H1 (cell line): ENCODE data around the gene CD59. TPM values are rescaled to one million over a fixed set of nuclear protein-coding genes. Genes with fewer than 3 reads are reported as not detected.

Source experiments
- CTCF ChIA-PET: fragments of 300-600 bp; sonication (Branson Sonifier 250); formaldehyde crosslinking; loops from one replicate; lab custom pipeline; 2021; ENCODE audit not compliant: partially characterized antibody; lab: Charles Lee
- POLR2A ChIA-PET: fragments of 300-600 bp; sonication (Branson Sonifier 250); formaldehyde crosslinking; loops from one replicate; lab custom pipeline; 2021; ENCODE audit warnings: inconsistent platforms; ENCODE audit not compliant: partially characterized antibody; lab: Charles Lee
- DNase-seq, 2 experiments: peaks; one replicate each; pipeline versions ENCODE4 v3.0.0 to v3.0.0-alpha.2; 2010 to 2022; ENCODE audit warnings: low spot score in 2 of 2, low read depth in 1 of 2, mixed read lengths in 1 of 2
- FAIRE-seq: peaks from 2 replicates; lab custom pipeline; 2011; peaks lifted over from hg19 to GRCh38; lab: Jason Lieb, UNC
- H2AFZ ChIP-seq: 2 replicates; pipeline ENCODE4 v1.8.1; 2012; ENCODE audit warnings: low read length, inconsistent platforms
- H2AK5ac ChIP-seq: 2 replicates; pipeline ENCODE4 v1.6.1; 2013; ENCODE audit warnings: low read depth, low read length
- H2BK120ac ChIP-seq: replicated peaks from 2 replicates; pipeline ENCODE3; 2013; ENCODE audit warnings: low read depth, low read length, inconsistent platforms
- H2BK12ac ChIP-seq: 2 replicates; pipeline ENCODE4 v1.6.1; 2013; ENCODE audit warnings: low read depth, low read length
- H2BK15ac ChIP-seq: 2 replicates; pipeline ENCODE4 v1.6.1; 2013; ENCODE audit warnings: low read length
- H2BK20ac ChIP-seq: 2 replicates; pipeline ENCODE4 v1.6.1; 2013; ENCODE audit warnings: low read length
- H2BK5ac ChIP-seq: 2 replicates; pipeline ENCODE4 v1.6.1; 2013; ENCODE audit warnings: low read depth, low read length
- H3K14ac ChIP-seq: 2 replicates; pipeline ENCODE4 v1.6.1; 2013; ENCODE audit warnings: inconsistent platforms; ENCODE audit not compliant: insufficient read length
- H3K18ac ChIP-seq: 2 replicates; pipeline ENCODE4 v1.6.1; 2013; ENCODE audit warnings: low read length; ENCODE audit errors: extremely low read depth
- H3K23ac ChIP-seq: 2 replicates; pipeline ENCODE4 v1.6.1; 2013; ENCODE audit warnings: inconsistent platforms; ENCODE audit not compliant: insufficient read length
- H3K23me2 ChIP-seq: 2 replicates; pipeline ENCODE4 v1.6.1; 2013; ENCODE audit warnings: low read depth, low read length
- H3K27ac ChIP-seq: 2 replicates; pipeline ENCODE4 v1.6.1; 2011; ENCODE audit warnings: low read depth, low read length, inconsistent platforms
- H3K27me3 ChIP-seq, 4 experiments: replicated peaks in 1 of 4; 1 replicate in 1 of 4; 2 replicates in 3 of 4; pipeline versions ENCODE4 v1.6.1 to v1.8.1; 2011 to 2013; ENCODE audit warnings: low read length in 3 of 4, mild to moderate bottlenecking in 3 of 4, inconsistent platforms in 2 of 4, mixed read lengths in 2 of 4, moderate library complexity in 1 of 4; ENCODE audit not compliant: control insufficient read depth in 3 of 4, insufficient read depth in 3 of 4; ENCODE audit errors: extremely low read depth in 1 of 4
- H3K36me3 ChIP-seq, 4 experiments: 2 replicates each; pipeline versions ENCODE4 v1.6.1 to v1.8.1; 2011 to 2013; ENCODE audit warnings: mild to moderate bottlenecking in 4 of 4, low read length in 3 of 4, moderate library complexity in 2 of 4, control low read depth in 1 of 4, inconsistent platforms in 1 of 4; ENCODE audit not compliant: insufficient read depth in 4 of 4, control insufficient read depth in 2 of 4
- H3K4ac ChIP-seq: replicated peaks from 2 replicates; pipeline ENCODE3; 2013; ENCODE audit warnings: low read length, low read depth, mixed read lengths, inconsistent platforms; ENCODE audit not compliant: insufficient read length
- H3K4me1 ChIP-seq, 4 experiments: replicated peaks in 1 of 4; 1 replicate in 1 of 4; 2 replicates in 3 of 4; pipeline versions ENCODE4 v1.6.1 to v1.8.1; 2011 to 2013; ENCODE audit warnings: low read length in 3 of 4, inconsistent platforms in 2 of 4, mixed read lengths in 1 of 4; ENCODE audit not compliant: insufficient read depth in 4 of 4, control insufficient read depth in 3 of 4
- H3K4me2 ChIP-seq, 2 experiments: 2 replicates each; pipeline versions ENCODE4 v1.6.1 to v1.8.1; 2011 to 2013; ENCODE audit warnings: low read depth in 2 of 2, low read length in 2 of 2, control low read depth in 1 of 2, inconsistent platforms in 1 of 2, mild to moderate bottlenecking in 1 of 2; ENCODE audit not compliant: insufficient read depth in 1 of 2
- H3K4me3 ChIP-seq, 4 experiments: fragments of 200-600, 300-600 bp in 1 of 4; sonication (generic), shearing (Covaris generic), sonication (Bioruptor Twin) in 1 of 4; 2 replicates each; pipeline versions ENCODE4 v1.5.1 to v1.8.1; 2011 to 2016; ENCODE audit warnings: low read length in 4 of 4, low read depth in 3 of 4, control low read depth in 2 of 4, inconsistent platforms in 2 of 4, mild to moderate bottlenecking in 2 of 4, mixed read lengths in 1 of 4, moderate library complexity in 1 of 4; ENCODE audit not compliant: insufficient read depth in 2 of 4; ENCODE audit errors: extremely low read depth in 1 of 4
- H3K56ac ChIP-seq: replicated peaks from 2 replicates; pipeline ENCODE3; 2013; ENCODE audit warnings: low read depth, mild to moderate bottlenecking, mixed read lengths, low read length, inconsistent platforms; ENCODE audit not compliant: insufficient read length
- H3K79me1 ChIP-seq: 2 replicates; pipeline ENCODE4 v1.6.1; 2013; ENCODE audit warnings: low read depth, low read length, control low read depth
- H3K79me2 ChIP-seq, 2 experiments: 2 replicates each; pipeline versions ENCODE4 v1.6.1 to v1.8.1; 2012 to 2013; ENCODE audit warnings: low read length in 2 of 2, mild to moderate bottlenecking in 2 of 2, inconsistent platforms in 1 of 2; ENCODE audit not compliant: insufficient read depth in 2 of 2, control insufficient read depth in 1 of 2
- H3K9ac ChIP-seq, 4 experiments: replicated peaks in 1 of 4; 1 replicate in 1 of 4; 2 replicates in 3 of 4; pipeline versions ENCODE4 v1.6.1 to v1.8.1; 2011 to 2013; ENCODE audit warnings: low read depth in 3 of 4, low read length in 3 of 4, control low read depth in 2 of 4, mild to moderate bottlenecking in 2 of 4, moderate library complexity in 2 of 4, inconsistent platforms in 1 of 4; ENCODE audit errors: extremely low read depth in 1 of 4
- H3K9me3 ChIP-seq, 2 experiments: 2 replicates each; pipeline versions ENCODE4 v1.6.1 to v1.8.1; 2012 to 2013; ENCODE audit warnings: mild to moderate bottlenecking in 2 of 2, moderate library complexity in 2 of 2, control low read depth in 1 of 2, inconsistent platforms in 1 of 2, low read depth in 1 of 2, low read length in 1 of 2, mixed read lengths in 1 of 2; ENCODE audit not compliant: insufficient read depth in 2 of 2
- H4K20me1 ChIP-seq, 2 experiments: replicated peaks in 1 of 2; 2 replicates each; pipeline versions ENCODE3 to v1.8.1; 2011 to 2013; ENCODE audit warnings: inconsistent platforms in 2 of 2, low read length in 2 of 2, mild to moderate bottlenecking in 1 of 2; ENCODE audit not compliant: insufficient read depth in 2 of 2, control insufficient read depth in 1 of 2
- H4K5ac ChIP-seq: 2 replicates; pipeline ENCODE4 v1.6.1; 2013; ENCODE audit warnings: low read length, low read depth, mixed read lengths, inconsistent platforms; ENCODE audit not compliant: insufficient read length
- H4K8ac ChIP-seq: 2 replicates; pipeline ENCODE4 v1.8.0; 2013; ENCODE audit warnings: mild to moderate bottlenecking, moderate library complexity, low read length, inconsistent platforms; ENCODE audit not compliant: insufficient read depth; ENCODE audit errors: extremely low read depth
- H4K91ac ChIP-seq: replicated peaks from 2 replicates; pipeline ENCODE3; 2013; ENCODE audit warnings: low read length, mixed read lengths, inconsistent platforms; ENCODE audit not compliant: insufficient read length
- BRCA1 ChIP-seq: IDR thresholded peaks from 2 replicates; pipeline ENCODE4 v1.6.1; 2012; ENCODE audit warnings: low read depth, low read length, improper control_type of control experiment
- CHD1 ChIP-seq: IDR thresholded peaks from 2 replicates; pipeline ENCODE4 v1.6.1; 2012; ENCODE audit warnings: low read depth, low read length, improper control_type of control experiment
- HDAC6 ChIP-seq: IDR thresholded peaks from one replicate; pipeline ENCODE4 v1.7.1; 2012; ENCODE audit warnings: low read depth, mild to moderate bottlenecking, inconsistent platforms, low read length, moderate library complexity
- JUND ChIP-seq: IDR thresholded peaks from 2 replicates; pipeline ENCODE4 v1.6.1; 2011; ENCODE audit warnings: mild to moderate bottlenecking, improper control_type of control experiment, low read length
- KDM1A ChIP-seq: fragments of 200-600, 300-600 bp; sonication (generic); IDR thresholded peaks from 2 replicates; pipeline ENCODE4 v1.7.1; 2016; ENCODE audit warnings: mild to moderate bottlenecking, low read length, borderline replicate concordance
- KDM4A ChIP-seq: IDR thresholded peaks from one replicate; pipeline ENCODE4 v1.7.1; 2012; ENCODE audit warnings: low read depth, mild to moderate bottlenecking, moderate library complexity, low read length, inconsistent platforms; ENCODE audit not compliant: severe bottlenecking
- MAFK ChIP-seq: IDR thresholded peaks from 2 replicates; pipeline ENCODE4 v1.6.1; 2012; ENCODE audit warnings: low read depth, mild to moderate bottlenecking, improper control_type of control experiment, low read length
- NANOG ChIP-seq: IDR thresholded peaks from 2 replicates; pipeline ENCODE4 v1.6.1; 2011; ENCODE audit warnings: low read length, low read depth, mild to moderate bottlenecking, inconsistent platforms; ENCODE audit not compliant: insufficient read depth, poor library complexity, severe bottlenecking
- POLR2AphosphoS5 ChIP-seq: IDR thresholded peaks from 2 replicates; pipeline ENCODE4 v1.6.1; 2011; ENCODE audit warnings: low read depth, low read length
- SIX5 ChIP-seq: IDR thresholded peaks from 2 replicates; pipeline ENCODE4 v1.6.1; 2011; ENCODE audit warnings: mild to moderate bottlenecking, low read depth, low read length
- SP1 ChIP-seq: IDR thresholded peaks from 2 replicates; pipeline ENCODE4 v1.6.1; 2011; ENCODE audit warnings: low read depth, low read length
- SP4 ChIP-seq: IDR thresholded peaks from 2 replicates; pipeline ENCODE4 v1.6.1; 2012; ENCODE audit warnings: low read length, inconsistent platforms
- SRF ChIP-seq: IDR thresholded peaks from 2 replicates; pipeline ENCODE4 v1.6.1; 2011; ENCODE audit warnings: mild to moderate bottlenecking, low read depth, low read length, moderate library complexity
- SUZ12 ChIP-seq: fragments of 200-600 bp; sonication (generic); IDR thresholded peaks from 2 replicates; pipeline ENCODE4 v1.6.1; 2012; ENCODE audit warnings: mild to moderate bottlenecking, inconsistent platforms, low read length, moderate library complexity, mixed read lengths
- WGBS, 2 experiments: shearing (Covaris generic) in 1 of 2; methylation state at CpG; one replicate each; pipeline versions ENCODE4 v1.1.6 to v1.1.7; 2013 to 2015; ENCODE audit warnings: low lambda C conversion rate in 2 of 2, mixed read lengths in 2 of 2, inconsistent platforms in 1 of 2, low coverage in 1 of 2, missing lambda C conversion rate in 1 of 2; ENCODE audit not compliant: insufficient replicate concordance in 2 of 2, insufficient coverage in 1 of 2, insufficient read length in 1 of 2; ENCODE audit errors: extremely low coverage in 1 of 2, missing lambda C conversion rate in 1 of 2; 5-methylcytosine and 5-hydroxymethylcytosine counted together
- polyA plus RNA-seq, 7 experiments: library from polyadenylated mRNA; depleted of rRNA in 3 of 7; stranded (reverse) in 5 of 7; unstranded in 2 of 7; fragments of >200 nt in 5 of 7; fragments of 200-250 nt in 2 of 7; gene quantifications; 1 replicate in 5 of 7; 2 replicates in 1 of 7; 4 replicates in 1 of 7; pipeline versions ENCODE4 v1.2.1 to v1.2.3, GENCODE V29; 2011 to 2013; ENCODE audit warnings: missing spikeins in 2 of 7, mixed read lengths in 2 of 7
- total RNA-seq: library from RNA; stranded (reverse); fragmentation: NEBNext Ultra II Directional; extraction: Animal tissue kit (Norgen Biotek cat#: 25700); gene quantifications from 2 replicates; pipeline ENCODE4 v1.2.1, GENCODE V29; 2021

CD59 gene
- total and polyA plus RNA-seq, 2 of the 8 experiments (the other 6 are each of a cell fraction or from before 2014, with no cell fraction given), result 63.1 to 90.3 TPM

DNA sequence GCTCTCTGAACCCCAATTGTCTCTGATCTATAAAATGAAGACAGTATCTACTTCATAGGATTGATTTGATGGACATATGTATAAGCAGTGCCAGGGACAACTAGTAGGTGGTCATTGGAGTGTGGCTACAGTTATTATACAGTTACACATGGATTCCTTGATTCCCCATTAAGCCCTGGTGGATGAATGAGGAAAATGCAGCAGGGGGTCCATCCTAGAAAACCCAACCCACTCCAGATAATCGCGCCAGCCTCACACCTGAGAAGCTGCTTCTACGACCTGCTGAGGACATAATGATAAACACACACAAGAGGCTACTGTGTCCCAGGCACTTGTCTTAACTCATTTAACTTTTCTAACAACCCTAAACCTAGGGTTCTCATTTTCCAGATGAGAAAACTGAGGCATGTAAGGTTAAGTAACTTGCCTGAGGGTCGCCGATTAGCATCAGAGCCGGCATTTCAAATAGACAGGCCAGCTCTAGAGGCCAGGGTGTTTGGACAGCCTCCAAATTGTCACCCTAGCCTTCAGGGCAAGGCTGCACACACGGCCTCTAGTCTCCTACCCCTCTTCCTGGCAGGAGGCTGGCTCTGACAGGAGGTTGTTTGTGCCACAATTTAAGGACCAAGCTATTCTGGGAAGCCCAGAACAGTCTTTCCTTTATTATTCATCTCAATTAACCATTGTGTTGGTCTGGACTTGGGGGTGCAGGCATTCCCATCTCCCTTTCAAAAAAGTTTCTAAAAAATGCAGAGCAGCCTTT lies 31.8 kb downstream of the CD59 start:
- CTCF ChIA-PET, result interaction anchor here (0.7 to 2.3 kb wide), 5 partner anchors 9 to 277 kb away, joined by 3 to 7 read pairs (median 3); no protein-coding TSS in a partner anchor
- H2AK5ac ChIP-seq, result no peak overlapping the region
- TF ChIP-seq CHD1 (no peak), BRCA1 (no peak), SP4 (no peak), POLR2AphosphoS5 (no peak), KDM1A (no peak), SUZ12 (no peak), MAFK (no peak), KDM4A (no peak), SIX5 (no peak), JUND (no peak), HDAC6 (no peak), SP1 (no peak), NANOG (no peak), SRF (no peak)

More for the DNA sequence above, 31.8 kb downstream of the CD59 start:
- Histone ChIP-seq H2BK20ac (no peak overlapping the region), H3K18ac (no peak overlapping the region), H3K14ac (no peak overlapping the region), H2AFZ (no peak overlapping the region), H3K27ac (no peak overlapping the region), H3K36me3 (peaks cover under 1 to 7% (median 4%) of the 10 kb centered on the region in 4 experiments; a peak in 6 of 8 replicates), H3K23ac (no peak overlapping the region), H3K79me2 (no peaks in the 10 kb centered on the region), H3K9me3 (no peaks in the 10 kb centered on the region), H3K4me3 (no peak overlapping the region), H2BK120ac (no peak overlapping the region), H3K27me3 (peaks cover 0 to 7% (median 1%) of the 10 kb centered on the region in 4 experiments; a peak in 4 of 7 replicates), H3K56ac (no peak overlapping the region), H4K20me1 (peaks cover 0 to under 1% of the 10 kb centered on the region in 2 experiments), H2BK5ac (no peak overlapping the region), H2BK15ac (no peak overlapping the region), H4K91ac (no peak overlapping the region), H3K4me1 (peaks cover 0 to 7% (median 4%) of the 10 kb centered on the region in 4 experiments; a peak in 6 of 7 replicates), H2BK12ac (no peak overlapping the region), H4K5ac (no peak overlapping the region), H3K79me1 (no peaks in the 10 kb centered on the region), H3K9ac (no peak overlapping the region), H3K23me2 (peaks cover 7% of the 10 kb centered on the region; the same call in 1 of the 2 replicates), H3K4me2 (no peak overlapping the region), H4K8ac (no peak overlapping the region), H3K4ac (no peak overlapping the region)
- no peak for DNase-seq
- POLR2A ChIA-PET, result interaction anchor here (1.2 kb wide), 1 partner anchor 20 kb away, joined by 4 read pairs; no protein-coding TSS in a partner anchor
- WGBS, 2 experiments, result 83% methylated on average over 7 of the region's 7 CpGs; no CpG with 5 or more reads in 1 of the 2 experiments
- no peak for FAIRE-seq
